ENCODE data around the gene RBM10. TPM values are rescaled to one million over a fixed set of nuclear protein-coding genes. Genes with fewer than 3 reads are reported as not detected.

Gene RBM10
- total RNA-seq, 1 experiment from 2014 or later: 55.8 TPM

DNA sequence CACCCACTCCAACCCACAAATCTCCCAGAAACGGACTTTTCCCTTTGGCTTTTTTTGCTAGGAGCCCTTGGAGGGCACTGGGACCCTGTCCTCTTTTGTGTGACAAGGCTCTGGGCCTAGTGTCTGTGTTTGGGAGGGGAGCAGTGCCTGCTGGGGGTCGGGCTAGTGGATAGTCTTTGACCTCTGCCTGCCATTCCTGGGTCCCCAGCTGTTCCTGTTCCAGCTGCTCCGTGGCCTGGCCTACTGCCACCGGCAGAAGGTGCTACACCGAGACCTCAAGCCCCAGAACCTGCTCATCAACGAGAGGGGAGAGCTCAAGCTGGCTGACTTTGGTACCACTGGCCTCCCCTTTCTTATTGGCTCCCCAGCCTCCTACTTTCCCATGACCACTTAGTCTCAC lies 81.0 kb downstream of the RBM10 start:
- H3K4me2 ChIP-seq (ENCODE audit: insufficient read depth, insufficient read length, low read length): no peak overlapping the region
- no peak overlapping the region for H4K5ac ChIP-seq (ENCODE audit: insufficient read length, low read depth, low read length)
- H3K79me1 ChIP-seq (ENCODE audit: insufficient read depth, low read depth, low read length, poor library complexity, severe bottlenecking): peaks cover 5% of the 10 kb centered on the region
- H3K27ac Mint-ChIP-seq: no peak overlapping the region
- no peak for DNase-seq
- no peak overlapping the region for H2BK5ac ChIP-seq (ENCODE audit: insufficient read length, low read length)
- H3K36me3 Mint-ChIP-seq (ENCODE audit: insufficient read depth in 1 of 3, low read depth in 3 of 3): peaks cover 65 to 84% (median 78%) of the 10 kb centered on the region in 3 experiments
- H2BK12ac ChIP-seq (ENCODE audit: insufficient read length, low read depth, low read length): no peak overlapping the region
- no peak overlapping the region for H3K56ac ChIP-seq (ENCODE audit: insufficient read length, low read depth, low read length)
- H3K4me1 Mint-ChIP-seq: no peaks in the 10 kb centered on the region
- no peak overlapping the region for H2AFZ ChIP-seq (ENCODE audit: low read length)
- no peak overlapping the region for H4K8ac ChIP-seq (replicated peaks; ENCODE audit: insufficient read length, low read depth, low read length)
- H3K14ac ChIP-seq (ENCODE audit: insufficient read depth, low read length): no peak overlapping the region
- no peak overlapping the region for H3K9ac ChIP-seq (ENCODE audit: extremely low read depth, insufficient read length, low read length)
- no peaks in the 10 kb centered on the region for H3K9me3 ChIP-seq (ENCODE audit: control insufficient read depth, low read depth, low read length)
- peaks cover 5% of the 10 kb centered on the region; the same call in 1 of the 2 replicates for H3K79me2 ChIP-seq (ENCODE audit: insufficient read depth, low read length)
- no peaks in the 10 kb centered on the region for H3K27me3 ChIP-seq (ENCODE audit: insufficient read depth, low read length)
- no peak overlapping the region; a peak in 1 of 5 replicates for H3K4me3 Mint-ChIP-seq
- H3K23me2 ChIP-seq (ENCODE audit: insufficient read length, low read depth, low read length, poor library complexity, severe bottlenecking): no peaks in the 10 kb centered on the region
- H3K27me3 Mint-ChIP-seq (ENCODE audit: low read depth): no peaks in the 10 kb centered on the region
- H4K91ac ChIP-seq (ENCODE audit: insufficient read length, low read depth, low read length): no peak overlapping the region
- peaks cover 2% of the 10 kb centered on the region for H4K20me1 ChIP-seq (ENCODE audit: control insufficient read depth, insufficient read depth, insufficient read length)
- WGBS (ENCODE audit: extremely low coverage, insufficient read length, low lambda C conversion rate): no CpG with 5 or more reads among the region's 6 CpGs
- H3K23ac ChIP-seq (ENCODE audit: insufficient read length, low read depth, low read length): no peak overlapping the region
- TF ChIP-seq, protein P1, sequence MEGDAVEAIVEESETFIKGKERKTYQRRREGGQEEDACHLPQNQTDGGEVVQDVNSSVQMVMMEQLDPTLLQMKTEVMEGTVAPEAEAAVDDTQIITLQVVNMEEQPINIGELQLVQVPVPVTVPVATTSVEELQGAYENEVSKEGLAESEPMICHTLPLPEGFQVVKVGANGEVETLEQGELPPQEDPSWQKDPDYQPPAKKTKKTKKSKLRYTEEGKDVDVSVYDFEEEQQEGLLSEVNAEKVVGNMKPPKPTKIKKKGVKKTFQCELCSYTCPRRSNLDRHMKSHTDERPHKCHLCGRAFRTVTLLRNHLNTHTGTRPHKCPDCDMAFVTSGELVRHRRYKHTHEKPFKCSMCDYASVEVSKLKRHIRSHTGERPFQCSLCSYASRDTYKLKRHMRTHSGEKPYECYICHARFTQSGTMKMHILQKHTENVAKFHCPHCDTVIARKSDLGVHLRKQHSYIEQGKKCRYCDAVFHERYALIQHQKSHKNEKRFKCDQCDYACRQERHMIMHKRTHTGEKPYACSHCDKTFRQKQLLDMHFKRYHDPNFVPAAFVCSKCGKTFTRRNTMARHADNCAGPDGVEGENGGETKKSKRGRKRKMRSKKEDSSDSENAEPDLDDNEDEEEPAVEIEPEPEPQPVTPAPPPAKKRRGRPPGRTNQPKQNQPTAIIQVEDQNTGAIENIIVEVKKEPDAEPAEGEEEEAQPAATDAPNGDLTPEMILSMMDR (conservative IDR thresholded peaks at IDR 0.05): no peak
- H3K18ac ChIP-seq (ENCODE audit: insufficient read length, low read depth, low read length): no peak overlapping the region
- no peak overlapping the region for H2BK15ac ChIP-seq (ENCODE audit: low read depth, low read length)
- no peak overlapping the region for H2AK5ac ChIP-seq (ENCODE audit: insufficient read length, low read length)
- H2BK20ac ChIP-seq (ENCODE audit: low read depth, low read length, poor library complexity, severe bottlenecking): no peak overlapping the region
- no peaks in the 10 kb centered on the region for H3K4me1 ChIP-seq (ENCODE audit: insufficient read depth, low read length)
- no peak overlapping the region for H3K27ac ChIP-seq (ENCODE audit: insufficient read length, low read depth, low read length)
- H3K9me3 Mint-ChIP-seq: no peaks in the 10 kb centered on the region
- no peak overlapping the region for H3T11ph ChIP-seq (ENCODE audit: low read length)
- no peak overlapping the region for H2BK120ac ChIP-seq (ENCODE audit: low read depth, low read length, poor library complexity, severe bottlenecking)
- H3K4ac ChIP-seq (ENCODE audit: low read depth, low read length): no peak overlapping the region
